GM18867 (cell line): ENCODE data around the gene GNB1L.

Source experiments
- ATAC-seq: cut with Tn5 transposase; IDR thresholded peaks from one replicate; pipeline ENCODE4 v1.9.1; 2021; ENCODE audit warnings: mild to moderate bottlenecking, moderate library complexity; ENCODE audit not compliant: unreplicated experiment

The GNB1L gene

GRCh38 chr22:19854778-19855503 lies at the start of gene GNB1L, which contains the start of gene RTL10:
TSS of gene GNB1L (minus strand) at chr22:19854874. CDS start at chr22:19821355, 33,519 bp downstream.
TSS of gene RTL10 (minus strand) at chr22:19854874. CDS start at chr22:19852261, 2,613 bp downstream.
- peak; percentile 83 for ATAC-seq

GRCh38 chr22:19904174-19904856 lies 49.6 kb upstream of the GNB1L start:
- ATAC-seq, result no peak

GRCh38 chr22:19903513-19903912 lies 48.8 kb upstream of the GNB1L start:
- ATAC-seq, result no peak

- no peak for ATAC-seq
These were observed 48.4 kb upstream of the GNB1L start for GRCh38 chr22:19903031-19903430.

- ATAC-seq, result no peak
These were observed 47.6 kb upstream of the GNB1L start for GRCh38 chr22:19902245-19902715.

- ATAC-seq, result no peak
These were observed 47.0 kb upstream of the GNB1L start for GRCh38 chr22:19901577-19902244.

GRCh38 chr22:19900707-19901436 lies 46.2 kb upstream of the GNB1L start:
- no peak for ATAC-seq

- ATAC-seq, result no peak
These were observed 44.3 kb upstream of the GNB1L start for GRCh38 chr22:19898831-19899567.

GRCh38 chr22:19898145-19898544 lies 43.5 kb upstream of the GNB1L start:
- ATAC-seq, result no peak

- no peak for ATAC-seq
These were observed 43.1 kb upstream of the GNB1L start for GRCh38 chr22:19897726-19898125.

GRCh38 chr22:19896665-19897355 lies 42.1 kb upstream of the GNB1L start:
- no peak for ATAC-seq

GRCh38 chr22:19895160-19895849 lies 40.6 kb upstream of the GNB1L start:
- ATAC-seq, result no peak

GRCh38 chr22:19893363-19893762 lies 38.7 kb upstream of the GNB1L start:
- ATAC-seq, result no peak

GRCh38 chr22:19892925-19893324 lies 38.3 kb upstream of the GNB1L start:
- ATAC-seq, result no peak

GRCh38 chr22:19892257-19892879 lies 37.7 kb upstream of the GNB1L start:
- ATAC-seq, result no peak

GRCh38 chr22:19891317-19892256 lies 36.9 kb upstream of the GNB1L start:
- no peak for ATAC-seq

- ATAC-seq, result no peak
These were observed 36.0 kb upstream of the GNB1L start for GRCh38 chr22:19890502-19891316.
